Smooth muscle cell of the brain vasculature (primary cell): ENCODE measurements around the gene C2CD4A.
"Not testable (repeated sequence)": the region's sequence is repeated elsewhere in the genome, so short reads cannot be mapped to it uniquely, and the experiment has no call there.

Experiments used
- DNase-seq: peaks from one replicate; pipeline ENCODE4 v3.0.0-alpha.2; 2012; ENCODE audit warnings: low read depth, low spot score

Gene C2CD4A, protein sequence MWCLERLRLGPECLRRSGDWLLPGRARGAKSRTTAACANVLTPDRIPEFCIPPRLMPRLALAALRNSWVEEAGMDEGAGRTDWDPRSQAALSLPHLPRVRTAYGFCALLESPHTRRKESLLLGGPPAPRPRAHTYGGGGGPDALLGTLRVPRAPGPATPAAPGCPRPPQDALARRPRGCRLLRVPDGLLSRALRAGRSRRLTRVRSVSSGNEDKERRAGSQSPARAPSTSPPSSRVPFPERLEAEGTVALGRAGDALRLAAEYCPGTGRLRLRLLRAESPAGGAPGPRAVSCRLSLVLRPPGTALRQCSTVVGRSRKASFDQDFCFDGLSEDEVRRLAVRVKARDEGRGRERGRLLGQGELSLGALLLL

DNA sequence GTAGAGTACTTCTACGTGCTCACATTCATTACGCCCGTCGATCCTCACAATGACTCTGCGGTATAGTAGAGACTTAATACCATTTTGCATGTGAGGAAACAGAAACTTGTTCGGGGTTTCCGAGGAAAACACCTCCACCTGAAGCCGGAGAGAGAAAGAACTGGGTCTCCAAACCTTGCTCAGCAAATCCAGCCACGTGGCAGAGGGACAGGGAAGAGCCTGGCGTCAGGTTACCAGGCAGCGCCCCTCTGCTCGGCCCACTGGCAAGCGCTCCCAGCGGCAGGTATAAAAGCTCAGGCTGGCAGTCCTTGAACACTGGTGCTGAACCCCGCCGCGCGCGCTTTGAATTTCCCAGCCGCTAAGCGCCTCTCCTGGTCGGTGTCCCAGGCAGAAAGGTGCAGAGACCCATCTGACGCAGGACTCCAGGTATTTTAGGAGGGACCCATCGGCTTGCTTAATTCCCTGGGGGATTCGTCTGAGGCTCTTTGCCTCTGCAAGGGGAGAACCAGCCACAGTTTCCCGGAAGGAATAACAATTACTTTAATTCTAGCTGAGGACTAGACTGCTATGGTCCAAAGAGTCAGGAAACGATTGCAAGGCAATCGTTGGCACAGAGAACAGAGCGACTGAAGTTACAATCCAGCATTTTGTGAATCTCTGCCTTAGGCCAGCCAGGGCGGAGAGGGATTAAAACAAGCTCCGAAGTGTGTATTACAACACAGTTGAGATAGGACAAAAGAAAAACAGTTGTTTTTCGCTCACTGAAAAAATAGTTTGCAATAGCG is at the start of gene C2CD4A:
Gene C2CD4A, plus strand, starts transcription at position 315 of the 785 bp plus-strand sequence. CDS start 637 bp downstream, outside the sequence.
- no peak for DNase-seq

DNA sequence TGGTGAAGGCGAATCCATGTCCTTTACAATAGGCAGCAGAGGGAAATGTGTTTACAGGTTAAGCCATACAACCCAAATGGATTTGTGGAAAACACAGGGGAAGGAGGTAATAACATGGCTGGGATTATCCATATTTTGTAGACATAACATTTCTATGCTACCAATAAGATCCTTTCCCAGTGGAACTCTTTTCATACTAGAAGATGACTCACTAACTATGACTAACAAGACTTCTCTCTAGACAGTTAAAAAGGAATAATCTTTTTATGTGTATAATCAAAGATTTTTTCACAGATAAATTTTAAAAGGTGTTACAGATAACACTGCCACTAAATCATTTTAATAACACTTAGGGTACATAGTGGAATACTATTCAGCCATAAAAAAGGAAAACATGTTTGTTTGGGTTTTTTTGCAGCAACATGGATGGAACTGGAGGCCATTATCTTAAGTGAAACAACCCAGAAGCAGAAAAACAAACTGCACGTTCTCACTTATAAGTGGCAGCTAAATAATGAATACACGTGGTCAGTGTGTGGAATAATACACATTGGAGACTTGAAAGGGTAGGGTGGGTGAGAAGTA is 46.1 kb upstream of the C2CD4A start:
- no peak for DNase-seq

DNA sequence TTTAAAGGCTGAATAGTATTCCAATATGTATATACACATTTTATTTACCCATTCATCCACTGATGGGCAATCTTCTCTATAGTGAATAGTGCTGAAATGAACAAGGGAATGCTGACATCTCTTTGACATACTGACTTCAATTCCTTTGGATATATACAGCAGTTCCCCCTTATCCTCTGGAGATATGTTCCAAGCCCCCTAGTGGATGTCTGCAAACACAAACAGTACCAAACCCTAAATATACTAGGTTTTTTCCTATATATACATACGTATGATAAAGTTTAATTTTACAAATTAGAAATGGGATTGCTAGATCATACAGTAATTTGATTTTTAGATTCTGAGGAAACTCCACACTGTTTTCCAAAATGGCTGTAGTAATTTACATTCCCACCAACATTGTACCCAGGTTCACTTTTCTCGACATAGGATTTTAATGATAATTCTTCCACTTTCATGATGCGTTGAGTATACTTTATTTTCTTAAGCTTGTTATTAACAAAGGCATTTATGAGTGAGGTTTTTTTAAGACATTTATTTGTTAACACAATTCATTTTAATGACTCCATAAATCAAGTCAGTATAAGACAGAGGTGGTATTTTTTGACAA is 44.7 kb upstream of the C2CD4A start:
- DNase-seq, result no peak

DNA sequence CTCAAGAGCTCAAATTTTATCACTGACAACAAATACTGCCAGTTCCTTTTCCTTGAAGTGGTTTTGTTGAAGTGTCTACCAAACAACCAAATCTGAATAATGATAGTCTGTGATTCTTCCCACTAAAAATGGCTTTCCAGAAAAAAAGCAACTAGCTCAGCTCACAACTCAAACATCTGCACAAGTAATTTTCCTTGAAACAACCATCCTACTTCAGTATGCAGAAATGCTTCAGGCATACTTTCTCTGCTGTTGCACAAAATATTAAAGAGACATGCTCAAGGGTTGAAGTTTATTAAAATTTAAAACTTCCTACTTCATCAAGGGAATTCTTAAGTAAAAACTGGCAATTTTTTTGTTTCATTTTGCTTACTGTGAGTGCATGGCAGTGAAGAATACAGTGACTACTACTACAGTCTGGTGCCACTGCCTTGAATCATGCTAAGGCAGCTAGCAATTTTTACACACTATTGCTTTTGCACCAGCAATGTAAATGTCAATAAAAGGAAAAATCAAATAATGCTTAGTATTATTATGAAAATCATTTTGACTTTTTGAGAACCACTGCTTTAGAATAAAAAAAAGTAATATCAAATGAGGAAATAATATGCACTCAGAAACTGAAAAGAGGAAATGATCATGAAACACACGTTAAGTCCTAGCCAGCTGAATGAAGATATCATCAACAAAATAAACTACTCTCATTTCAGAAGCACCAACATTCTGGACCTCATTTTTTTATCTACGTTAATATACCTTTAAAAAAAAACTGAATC is 40.1 kb upstream of the C2CD4A start:
- DNase-seq, result no peak

DNA sequence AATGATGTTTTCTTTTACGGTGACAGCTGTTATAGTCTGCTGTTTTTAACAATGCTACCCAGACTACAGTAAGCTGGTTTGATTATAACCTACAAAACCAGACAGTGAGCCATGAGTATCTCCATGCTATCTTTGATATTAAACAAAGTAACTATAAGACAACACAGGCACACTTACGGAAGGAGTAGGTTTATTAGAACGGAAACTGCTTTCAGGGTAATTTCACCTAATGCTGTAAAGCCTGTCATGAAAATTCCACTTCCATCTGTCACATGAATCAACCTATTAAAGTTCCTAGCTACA is 39.6 kb upstream of the C2CD4A start:
- DNase-seq, result no peak

DNA sequence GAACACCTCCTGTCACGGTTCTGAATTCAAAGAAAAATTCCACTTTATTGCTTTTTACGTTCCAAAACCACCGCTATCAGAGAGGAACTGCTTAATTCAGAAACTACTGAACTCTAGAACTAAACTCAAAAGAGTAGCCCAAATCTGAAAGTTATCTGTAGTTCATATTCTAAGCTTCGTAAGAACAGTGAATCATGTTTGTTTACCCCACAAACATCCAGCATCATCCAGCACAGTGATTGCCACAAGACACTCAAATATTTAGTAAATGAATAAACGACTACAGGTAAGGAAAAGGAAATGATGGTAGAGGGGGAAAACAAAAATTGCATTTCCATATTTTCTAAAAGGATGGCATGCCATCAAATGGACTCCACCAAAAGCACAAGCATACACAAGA is 38.9 kb upstream of the C2CD4A start:
- no peak for DNase-seq

DNA sequence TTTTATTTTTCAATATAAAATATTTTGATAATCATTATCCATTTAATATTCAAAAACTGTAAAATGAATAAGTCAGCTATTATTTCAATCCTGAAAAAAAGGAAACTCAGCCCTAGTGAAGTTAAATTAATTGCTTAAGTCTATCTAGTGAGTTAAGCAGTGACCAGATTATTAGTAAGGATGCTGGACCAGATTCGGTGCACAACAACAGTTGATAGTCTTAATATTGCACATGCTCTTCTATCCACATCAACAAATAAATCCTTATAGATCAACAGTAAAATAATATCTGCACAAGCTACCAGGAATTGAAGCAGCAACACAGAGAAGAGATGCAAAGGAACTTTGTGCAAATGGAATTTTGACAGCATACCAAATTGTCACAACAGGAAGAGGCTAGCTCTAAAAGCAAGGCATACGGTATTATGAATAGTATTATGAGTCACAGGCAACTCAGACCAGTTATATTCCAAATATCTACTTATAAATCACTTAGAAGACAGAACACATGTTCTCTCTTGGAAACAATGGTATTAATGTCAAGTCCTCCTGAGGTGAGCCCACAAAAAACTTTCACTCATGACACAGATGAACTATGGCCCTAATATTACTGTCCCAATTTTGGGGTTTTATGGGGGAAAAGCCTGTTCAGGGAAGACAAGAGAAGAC is 31.4 kb upstream of the C2CD4A start:
- no peak for DNase-seq

DNA sequence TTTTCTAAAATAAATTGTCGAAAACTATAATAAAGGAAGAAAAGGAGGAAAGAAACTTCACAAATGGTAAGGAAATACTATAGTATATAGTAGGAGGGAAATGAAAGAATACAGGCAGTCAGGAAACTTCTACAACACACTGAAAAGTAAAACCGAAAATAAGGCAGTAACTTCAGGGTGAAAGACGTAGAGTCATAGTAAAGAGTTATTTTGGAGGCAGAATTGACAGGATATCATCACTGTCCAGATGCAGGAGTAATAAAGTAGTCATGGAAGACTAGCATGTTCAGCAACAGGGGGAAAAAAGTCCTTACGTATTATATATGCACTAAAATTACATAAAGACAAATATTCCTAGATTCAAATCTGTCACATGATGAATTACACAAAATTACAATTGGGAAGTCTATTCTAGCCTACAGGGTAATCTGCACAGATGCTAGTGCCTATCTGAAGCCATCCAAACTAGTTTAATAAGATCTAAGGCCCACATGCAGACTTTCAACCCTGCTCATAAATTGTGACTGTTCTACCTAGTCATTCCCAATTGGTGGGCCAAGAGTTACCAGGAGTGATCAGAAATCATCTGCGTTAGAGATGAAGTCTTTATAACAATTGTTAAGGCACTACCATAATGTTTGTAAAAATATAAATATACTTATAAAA is 20.6 kb upstream of the C2CD4A start:
- DNase-seq, result no peak

DNA sequence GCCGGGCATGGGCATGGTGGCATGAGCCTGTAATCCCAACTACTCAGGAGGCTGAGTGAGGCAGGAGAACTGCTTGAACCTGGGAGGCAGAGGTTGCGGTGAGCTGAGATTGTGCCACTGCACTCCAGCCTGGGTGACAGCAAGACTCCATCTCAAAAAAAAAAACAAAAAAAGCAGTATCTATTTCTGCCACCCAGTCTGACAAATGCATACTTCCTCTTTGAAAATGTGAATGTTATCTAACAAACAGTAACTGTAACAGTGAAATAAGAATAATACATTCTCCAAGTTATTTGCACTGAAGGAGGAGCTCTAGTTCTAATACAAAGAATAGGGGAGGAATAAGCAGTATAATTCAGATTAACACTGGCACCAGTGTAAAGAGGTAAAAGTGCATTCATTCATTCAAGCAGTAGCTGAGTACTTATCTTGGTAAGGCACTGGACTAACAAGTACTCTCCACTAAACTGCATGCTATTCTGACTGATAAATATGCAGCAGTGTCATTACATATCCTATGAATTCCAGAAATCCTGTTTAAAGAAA is 19.4 kb upstream of the C2CD4A start:
- no peak for DNase-seq

DNA sequence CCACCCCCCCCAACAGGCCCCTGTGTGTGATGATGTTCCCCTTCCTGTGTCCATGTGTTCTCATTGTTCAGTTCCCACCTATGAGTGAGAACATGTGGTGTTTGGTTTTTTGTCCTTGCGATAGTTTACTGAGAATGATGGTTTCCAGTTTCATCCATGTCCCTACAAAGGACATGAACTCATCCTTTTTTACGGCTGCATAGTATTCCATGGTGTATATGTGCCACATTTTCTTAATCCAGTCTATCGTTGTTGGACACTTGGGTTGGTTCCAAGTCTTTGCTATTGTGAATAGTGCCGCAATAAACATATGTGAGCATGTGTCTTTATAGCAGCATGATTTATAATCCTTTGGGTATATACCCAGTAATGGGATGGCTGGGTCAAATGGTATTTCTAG is 18.5 kb upstream of the C2CD4A start:
- not testable (repeated sequence) for DNase-seq

DNA sequence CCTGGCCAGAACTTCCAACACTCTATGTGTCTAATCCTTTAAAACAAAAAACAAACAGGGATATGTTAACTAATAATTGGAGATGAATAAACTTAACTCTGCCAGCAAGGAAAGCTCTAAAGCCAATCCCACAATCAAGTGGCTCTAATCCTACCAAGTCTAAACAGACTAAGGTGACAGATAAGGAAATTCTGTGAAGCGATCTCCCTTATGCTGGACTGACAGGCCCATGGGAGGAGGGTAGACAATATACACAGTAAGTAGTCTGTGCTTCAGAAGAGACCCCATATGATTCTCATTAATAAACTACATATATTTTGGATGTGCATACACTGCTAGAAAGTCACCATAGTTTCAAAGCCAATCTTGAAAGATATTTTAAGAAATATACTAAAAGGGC is 16.7 kb upstream of the C2CD4A start:
- no peak for DNase-seq

DNA sequence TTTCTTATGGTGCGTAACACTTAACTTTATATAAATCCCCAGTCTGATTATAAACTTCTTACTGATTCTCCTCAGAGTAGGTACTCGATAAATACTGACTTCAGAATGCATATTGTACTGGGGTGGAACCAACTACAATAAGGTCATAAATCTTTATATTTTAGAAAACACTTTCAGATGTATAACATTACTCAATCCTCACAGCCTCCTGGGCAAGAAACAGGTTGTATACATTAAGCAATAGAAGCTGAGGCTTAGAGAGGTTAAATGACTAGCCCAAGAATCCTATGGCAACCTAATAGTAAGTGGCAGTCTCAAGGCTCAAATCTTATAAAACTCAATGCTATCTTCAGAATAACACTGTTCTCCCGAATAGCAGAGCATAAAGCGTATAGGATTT is 15.6 kb upstream of the C2CD4A start:
- no peak for DNase-seq

DNA sequence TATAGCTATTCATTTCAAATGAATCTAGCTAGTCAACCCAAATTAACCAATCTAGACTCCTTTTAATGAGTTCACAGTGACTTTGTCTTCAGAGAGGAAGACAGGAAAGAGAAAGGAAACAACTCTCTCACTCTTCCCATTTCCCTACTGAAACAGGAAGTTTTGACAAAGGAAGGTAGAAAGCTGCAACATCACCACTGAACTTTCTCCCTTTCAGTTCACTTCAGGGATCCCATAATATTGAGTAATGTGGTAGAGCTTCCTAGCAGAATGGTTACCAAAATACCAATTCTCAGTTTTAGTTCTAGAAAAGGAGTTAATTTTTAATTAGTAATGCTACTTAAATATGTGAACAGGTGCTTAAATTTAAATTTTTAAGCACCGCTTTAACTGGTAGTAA is 14.1 kb upstream of the C2CD4A start:
- no peak for DNase-seq

DNA sequence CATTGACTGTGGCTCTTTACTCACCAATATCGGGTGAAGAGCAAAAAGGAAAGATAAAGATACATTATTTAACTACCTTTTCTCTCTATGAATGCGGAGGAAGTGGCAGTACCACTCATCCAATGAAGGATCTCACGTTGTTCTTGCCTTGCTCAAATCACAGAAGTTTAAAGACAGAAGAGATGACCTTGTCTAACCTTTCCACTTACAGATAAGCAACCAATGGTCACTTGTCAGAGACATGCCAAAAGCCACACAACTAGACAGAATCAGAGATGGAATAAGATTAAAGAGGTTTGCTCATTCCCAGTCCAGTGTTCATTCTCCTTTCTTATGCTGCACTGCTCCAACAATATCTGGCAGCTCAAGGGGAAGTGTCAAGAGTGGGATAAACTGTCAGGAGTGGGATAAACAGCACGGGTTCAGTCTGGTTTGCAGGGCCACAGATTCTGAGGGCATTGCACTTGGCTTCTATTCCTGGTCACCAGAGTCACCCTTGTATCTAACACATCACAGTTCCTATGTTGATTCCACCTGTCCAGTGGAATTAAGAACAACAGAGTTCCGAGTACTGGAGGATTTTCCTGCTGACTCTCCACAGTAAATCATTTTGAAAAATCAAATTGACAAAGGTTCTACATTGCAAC is 13.2 kb upstream of the C2CD4A start:
- DNase-seq, result no peak

DNA sequence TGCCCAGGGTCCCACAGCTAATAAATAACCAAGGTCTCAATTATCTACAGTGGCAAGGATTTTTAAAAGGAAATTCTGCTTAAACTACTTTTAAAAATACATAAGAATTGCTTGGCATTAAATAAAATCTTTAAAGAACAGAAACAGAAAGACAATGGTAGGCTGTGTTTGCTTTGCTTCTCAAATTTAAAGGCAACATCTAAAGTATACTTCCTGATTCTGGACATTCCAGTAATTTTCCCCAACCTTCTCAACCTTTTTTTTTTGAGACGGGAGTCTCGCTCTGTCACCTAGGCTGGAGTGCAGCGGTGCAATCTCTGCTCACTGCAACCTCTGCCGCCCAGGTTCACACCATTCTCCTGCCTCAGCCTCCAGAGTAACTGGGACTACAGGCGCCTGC is 11.8 kb upstream of the C2CD4A start:
- no peak for DNase-seq

DNA sequence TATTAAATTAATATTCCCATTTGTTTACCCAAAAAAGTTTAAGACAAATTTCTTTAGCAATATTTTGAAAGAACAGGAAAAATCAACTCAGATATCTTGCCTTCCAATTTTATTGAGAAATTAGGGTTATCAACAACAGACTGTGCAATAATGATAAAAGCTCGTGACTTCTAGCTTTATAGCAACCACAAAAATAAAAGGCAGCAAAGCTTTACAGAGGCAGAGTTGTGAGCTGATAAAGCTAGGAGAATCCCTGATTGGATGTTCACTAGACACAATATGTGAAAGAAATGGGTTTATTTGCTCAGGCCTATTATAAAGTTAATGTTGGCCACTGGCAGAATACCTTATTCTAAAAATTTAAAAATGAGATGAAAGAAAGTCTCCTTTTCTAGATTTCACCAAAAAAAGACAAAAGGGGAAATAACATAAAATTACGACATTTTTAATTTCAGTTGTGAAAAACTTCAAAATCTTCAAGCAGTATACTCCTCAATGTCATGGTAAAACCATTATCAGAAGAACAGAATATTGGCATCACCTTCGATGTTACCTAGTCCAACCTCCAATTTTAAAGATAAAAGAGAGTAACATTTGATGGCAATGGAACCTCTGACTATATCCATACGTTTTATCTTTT is 9.3 kb upstream of the C2CD4A start:
- DNase-seq, result no peak

DNA sequence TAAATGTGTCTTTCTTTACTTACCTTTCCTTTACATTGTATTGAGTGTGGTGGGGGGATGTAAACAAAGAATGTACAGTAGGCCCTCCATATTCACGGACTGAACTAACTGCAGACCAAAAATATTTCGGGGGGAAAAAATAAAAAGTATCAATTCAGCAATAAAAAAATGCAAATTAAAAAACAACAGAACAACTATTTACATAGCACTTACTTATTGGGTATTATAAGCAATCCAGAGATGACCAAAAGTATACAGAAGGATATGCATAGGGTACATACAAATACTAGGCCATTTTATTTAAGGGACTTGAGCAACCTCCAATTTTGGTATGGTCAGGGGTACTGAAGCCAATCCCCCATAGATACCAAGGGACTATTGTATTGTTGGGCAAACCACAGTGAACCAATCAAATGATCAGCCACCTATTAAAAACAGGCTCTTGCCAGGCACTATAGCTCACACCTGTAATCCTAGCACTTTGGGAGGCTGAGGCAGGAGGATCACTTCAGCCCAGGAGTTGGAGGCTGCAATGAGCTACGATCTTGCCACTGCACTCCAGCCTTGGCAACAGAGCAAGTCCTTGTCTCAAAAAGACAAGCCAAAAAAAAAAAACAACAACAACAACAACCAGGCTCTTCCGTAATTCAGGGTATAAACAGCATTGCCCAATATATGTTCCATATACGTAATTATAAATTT is 8.3 kb upstream of the C2CD4A start:
- no peak for DNase-seq

DNA sequence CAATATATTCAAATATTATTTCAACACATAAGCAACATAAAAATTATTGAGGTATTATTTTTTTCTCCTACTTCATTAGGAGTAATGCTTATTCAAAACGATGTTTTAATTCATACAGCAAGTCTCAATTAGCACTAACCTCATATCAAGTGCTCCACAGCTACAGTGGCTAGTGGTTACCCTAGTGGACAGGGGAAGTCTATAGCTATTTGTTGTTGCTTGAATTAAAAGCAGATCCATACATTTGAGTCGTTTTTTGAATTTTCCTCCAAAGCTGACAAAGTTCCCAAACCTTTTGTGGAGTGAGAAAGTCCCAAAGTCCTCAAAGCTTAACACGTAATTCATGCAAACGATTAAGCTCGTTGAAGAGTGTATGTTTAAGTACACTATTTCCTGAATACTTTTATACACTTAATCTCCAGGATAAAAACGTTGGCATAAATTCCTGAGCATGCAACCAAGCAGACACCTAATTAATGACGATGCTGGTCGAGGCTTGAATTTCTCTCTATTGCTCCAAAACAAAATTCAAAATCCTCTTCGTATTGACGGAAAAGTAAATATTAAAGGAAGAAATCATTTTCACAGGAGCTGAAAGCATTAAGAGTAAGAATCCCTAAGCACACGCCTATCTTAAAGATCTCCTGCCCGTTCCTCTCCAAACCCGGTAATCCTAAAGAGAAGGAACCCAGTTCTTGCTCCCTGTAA is 7.5 kb upstream of the C2CD4A start:
- DNase-seq, result no peak
